Erythroblast (primary cell): Measurements from ENCODE around the gene TK2.

Source experiments
- GATA1 ChIP-seq: IDR thresholded peaks from 2 replicates; pipeline ENCODE4 v1.6.1; 2011; ENCODE audit warnings: low read depth, mild to moderate bottlenecking, control low read depth, low read length, moderate library complexity
- POLR2A ChIP-seq: IDR thresholded peaks from 2 replicates; pipeline ENCODE4 v1.6.1; 2011; ENCODE audit warnings: mild to moderate bottlenecking, low read length

DNA sequence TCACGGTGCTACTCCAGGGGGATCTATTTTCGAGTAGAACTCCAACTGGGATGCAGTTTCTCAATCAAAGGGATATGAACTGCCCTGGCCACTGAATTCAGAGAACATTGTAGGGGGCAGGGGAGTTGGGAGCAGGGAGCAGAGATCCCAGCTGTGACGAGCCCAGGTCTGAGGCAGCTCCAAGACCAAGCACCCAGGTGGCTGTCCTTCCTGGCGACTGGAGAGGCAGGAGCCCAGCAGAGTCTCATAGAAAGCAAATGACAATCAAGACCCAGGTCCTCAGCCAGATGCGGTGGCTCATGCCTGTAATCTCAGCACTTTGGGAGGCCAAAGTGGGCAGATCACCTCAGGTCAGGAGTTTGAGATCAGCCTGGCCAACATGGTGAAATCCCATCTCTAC is 60.1 kb downstream of the TK2 start:
- no peak for TF ChIP-seq POLR2A
- TF ChIP-seq GATA1: no peak
